GM13976 (cell line): ENCODE results near the gene AQP12B.
"Not testable (repeated sequence)": the region's sequence is repeated elsewhere in the genome, so short reads cannot be mapped to it uniquely, and the experiment has no call there.

Experiments used
- DNase-seq: peaks from one replicate; pipeline ENCODE4 v3.0.0; 2012; ENCODE audit warnings: low spot score
- in situ Hi-C: fragments of 300-500 bp; cut with MboI; formaldehyde crosslinking; loops from one replicate; pipeline ENCODE4 v1.12.0; 2022; ENCODE audit warnings: low sequenced_read_pairs, mixed read lengths, inconsistent platforms; ENCODE audit not compliant: unreplicated experiment
- TF ChIP-seq, protein P1 (sequence below): IDR thresholded peaks from 2 replicates; pipeline ENCODE4 v1.5.1; 2012; ENCODE audit warnings: borderline replicate concordance, mild to moderate bottlenecking; ENCODE audit not compliant: insufficient read depth; ENCODE audit errors: extremely low read depth, missing control alignments, control extremely low read depth

AQP12B gene

DNA sequence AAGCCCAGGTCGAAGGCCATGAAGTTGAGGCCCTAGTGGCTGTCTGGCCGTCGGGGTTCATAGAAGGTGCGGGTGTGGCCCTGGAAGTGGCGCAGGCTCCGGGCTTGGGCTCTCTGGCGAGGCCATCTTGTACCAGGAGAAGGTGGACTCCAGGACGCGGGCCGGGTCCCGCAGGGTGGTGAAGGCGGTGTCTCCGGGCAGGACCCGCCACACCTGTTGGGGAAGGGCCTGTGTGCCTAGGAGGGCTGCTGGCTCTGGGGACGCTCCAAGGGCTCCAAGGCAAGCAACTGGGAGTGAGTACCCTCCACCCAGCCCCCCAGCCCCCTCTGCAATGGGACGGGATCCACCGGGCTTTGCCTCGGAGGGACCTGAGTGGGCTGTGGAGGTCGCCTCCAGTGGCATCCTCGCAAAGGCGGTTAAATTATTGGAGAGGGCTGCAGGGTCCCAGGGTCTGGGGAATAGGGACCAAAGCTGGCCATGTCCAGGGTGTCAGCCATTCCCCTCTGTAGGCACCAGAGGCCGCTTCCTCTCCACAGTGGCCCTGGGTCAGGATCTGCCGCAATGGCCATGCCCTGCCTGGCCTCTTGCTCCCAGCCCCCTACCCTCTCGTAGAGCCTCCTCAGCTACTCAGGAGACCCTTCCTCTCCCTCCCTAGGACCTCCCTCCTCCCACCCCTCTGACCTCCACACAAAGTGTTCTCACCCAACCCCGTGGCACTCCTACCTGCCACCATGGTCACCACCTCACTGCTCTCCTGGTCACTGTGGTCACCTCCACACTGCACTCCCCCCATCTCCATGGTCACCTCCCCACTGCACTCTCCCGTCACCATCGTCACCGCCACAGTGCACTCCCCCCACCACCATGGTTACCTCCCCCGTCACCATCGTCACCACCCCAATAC is 19.3 kb upstream of the AQP12B start:
- no peak for DNase-seq
- TF ChIP-seq, protein P1, sequence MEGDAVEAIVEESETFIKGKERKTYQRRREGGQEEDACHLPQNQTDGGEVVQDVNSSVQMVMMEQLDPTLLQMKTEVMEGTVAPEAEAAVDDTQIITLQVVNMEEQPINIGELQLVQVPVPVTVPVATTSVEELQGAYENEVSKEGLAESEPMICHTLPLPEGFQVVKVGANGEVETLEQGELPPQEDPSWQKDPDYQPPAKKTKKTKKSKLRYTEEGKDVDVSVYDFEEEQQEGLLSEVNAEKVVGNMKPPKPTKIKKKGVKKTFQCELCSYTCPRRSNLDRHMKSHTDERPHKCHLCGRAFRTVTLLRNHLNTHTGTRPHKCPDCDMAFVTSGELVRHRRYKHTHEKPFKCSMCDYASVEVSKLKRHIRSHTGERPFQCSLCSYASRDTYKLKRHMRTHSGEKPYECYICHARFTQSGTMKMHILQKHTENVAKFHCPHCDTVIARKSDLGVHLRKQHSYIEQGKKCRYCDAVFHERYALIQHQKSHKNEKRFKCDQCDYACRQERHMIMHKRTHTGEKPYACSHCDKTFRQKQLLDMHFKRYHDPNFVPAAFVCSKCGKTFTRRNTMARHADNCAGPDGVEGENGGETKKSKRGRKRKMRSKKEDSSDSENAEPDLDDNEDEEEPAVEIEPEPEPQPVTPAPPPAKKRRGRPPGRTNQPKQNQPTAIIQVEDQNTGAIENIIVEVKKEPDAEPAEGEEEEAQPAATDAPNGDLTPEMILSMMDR, result no peak
- in situ Hi-C loops, result loop anchor here (25.0 kb wide), 1 partner anchor 190 kb away; no protein-coding TSS in a partner anchor

DNA sequence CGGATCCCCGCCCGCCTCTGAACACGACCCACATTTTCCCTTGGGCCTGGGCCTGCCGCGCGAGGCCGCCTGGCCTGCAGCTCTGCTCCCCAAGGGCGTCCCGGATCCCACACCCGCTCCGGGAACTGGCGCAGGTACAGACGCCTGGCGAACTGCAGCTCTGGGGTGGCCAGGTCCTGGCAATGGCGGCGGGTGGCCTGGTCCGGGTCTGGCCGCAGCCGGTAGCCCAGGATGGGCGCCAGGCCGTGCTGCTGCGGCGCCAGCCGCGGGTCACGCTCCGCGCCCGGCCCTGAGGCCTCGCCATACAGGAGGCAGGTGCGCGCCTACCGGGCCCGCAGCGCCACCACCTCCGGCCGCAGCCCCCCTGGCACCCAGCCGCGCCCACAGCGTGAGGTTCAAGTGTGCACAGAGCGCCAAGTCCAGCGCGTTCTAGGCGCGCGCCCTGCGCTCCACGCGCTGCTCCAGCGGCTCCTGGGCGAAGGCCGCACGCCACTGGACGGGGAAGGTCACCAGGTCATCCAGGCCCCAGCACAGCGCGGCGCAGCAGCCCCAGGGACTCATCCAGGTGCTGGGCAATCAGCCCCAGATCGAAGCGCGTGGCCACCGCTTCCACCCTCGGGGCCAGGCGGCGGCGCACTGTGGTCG is 18.5 kb upstream of the AQP12B start:
- TF ChIP-seq, protein P1, result no peak
- no peak for DNase-seq
- in situ Hi-C loops, result loop anchor here (25.0 kb wide), 1 partner anchor 189 kb away; no protein-coding TSS in a partner anchor

DNA sequence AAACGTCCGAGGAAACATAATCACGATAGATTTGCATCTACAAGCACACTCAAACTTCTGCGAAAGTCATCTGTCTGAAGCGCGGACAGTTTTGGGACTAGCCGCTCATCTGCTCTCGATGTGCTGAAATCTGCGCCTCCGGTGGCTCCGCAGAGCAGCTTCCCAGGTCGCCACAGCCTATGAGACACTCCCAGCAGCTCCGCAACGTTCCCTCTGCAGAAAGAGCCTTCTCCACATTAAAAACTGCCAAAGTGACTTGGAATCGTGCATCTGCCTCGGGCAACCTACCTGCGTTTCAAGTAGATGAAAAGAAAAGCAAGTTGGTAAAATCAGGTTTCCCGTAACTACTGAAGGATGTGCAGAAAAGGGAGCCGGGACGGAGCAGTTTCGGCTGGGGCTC is 17.9 kb upstream of the AQP12B start:
- in situ Hi-C loops, result loop anchor here (25.0 kb wide), 1 partner anchor 188 kb away; no protein-coding TSS in a partner anchor
- DNase-seq, result not testable (repeated sequence)

DNA sequence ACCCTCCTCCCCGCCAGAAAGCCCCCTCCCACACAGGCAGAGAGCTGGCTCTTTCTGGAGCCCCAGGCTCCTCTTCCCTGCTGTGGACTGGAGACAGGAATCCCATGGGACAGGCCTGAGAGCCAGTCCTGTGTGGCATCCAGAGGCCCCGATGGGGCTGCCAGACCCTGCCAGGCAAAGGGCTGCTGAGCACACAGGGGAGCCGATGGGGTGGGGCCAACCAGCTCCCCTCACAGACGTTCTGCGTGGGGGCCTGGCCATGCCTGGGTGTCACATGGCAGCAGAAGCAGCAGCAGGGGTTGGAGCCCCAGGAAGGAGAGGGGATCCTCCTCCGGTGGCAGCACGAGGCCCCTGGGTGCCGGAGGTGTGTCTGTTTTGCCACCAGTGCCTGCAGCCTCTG is 17.1 kb upstream of the AQP12B start:
- in situ Hi-C loops, result loop anchor here (25.0 kb wide), 1 partner anchor 188 kb away; no protein-coding TSS in a partner anchor
- not testable (repeated sequence) for DNase-seq

DNA sequence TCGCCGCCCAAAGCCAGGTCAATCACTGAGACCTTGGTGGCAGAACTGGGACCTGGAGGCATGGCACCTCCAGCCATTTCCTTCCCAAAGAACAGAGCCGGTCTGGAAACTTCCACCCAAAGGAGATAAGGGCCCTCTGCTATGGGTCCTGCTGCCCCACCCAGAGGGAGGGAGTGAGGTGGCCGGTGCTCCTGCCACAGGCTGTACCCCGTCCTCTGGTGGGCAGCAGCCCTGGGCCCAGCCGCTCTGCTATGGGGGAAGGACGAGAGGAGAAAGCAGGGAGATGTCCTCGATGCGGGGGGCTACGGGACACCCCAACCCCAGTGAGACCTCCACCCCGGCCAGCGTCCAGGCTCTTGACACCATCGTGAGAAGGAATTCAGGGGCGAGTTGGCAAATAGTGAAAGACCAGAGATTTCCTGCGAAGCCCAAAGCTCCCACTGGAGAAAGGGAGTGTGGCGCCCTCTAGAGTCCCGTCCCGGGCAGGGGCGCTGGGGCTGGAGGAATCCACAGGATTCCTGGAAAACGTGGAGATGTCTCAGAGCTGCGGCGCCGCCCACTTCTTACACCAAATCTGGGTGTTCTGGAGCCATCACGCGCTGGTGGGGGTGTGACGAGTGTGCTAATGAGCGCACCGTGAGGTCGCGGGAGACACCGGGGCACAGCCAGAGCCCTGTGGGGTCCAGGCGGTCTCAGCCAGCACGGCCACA is 16.3 kb upstream of the AQP12B start:
- in situ Hi-C loops, DNase-seq: not testable (repeated sequence)

DNA sequence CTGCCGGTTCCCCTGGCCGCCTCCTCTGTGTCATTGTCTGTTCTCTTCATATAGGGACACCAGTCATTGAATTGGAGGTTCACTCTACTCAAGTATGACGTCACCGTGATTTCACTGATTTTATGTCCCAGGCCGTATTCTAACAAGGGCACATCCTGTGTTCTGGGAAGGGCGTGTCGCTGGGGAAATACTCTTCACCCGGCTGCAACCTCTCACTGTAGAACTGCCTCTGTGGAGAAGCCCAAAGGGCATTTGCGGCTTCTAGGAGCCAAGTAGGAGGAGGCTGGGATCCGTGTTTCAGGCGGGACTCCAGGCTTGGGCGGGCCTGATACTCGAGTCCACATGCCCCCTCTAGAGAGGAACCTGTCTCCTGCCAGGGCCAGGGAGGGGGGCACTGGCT is 13.8 kb upstream of the AQP12B start:
- DNase-seq, in situ Hi-C loops: not testable (repeated sequence)

DNA sequence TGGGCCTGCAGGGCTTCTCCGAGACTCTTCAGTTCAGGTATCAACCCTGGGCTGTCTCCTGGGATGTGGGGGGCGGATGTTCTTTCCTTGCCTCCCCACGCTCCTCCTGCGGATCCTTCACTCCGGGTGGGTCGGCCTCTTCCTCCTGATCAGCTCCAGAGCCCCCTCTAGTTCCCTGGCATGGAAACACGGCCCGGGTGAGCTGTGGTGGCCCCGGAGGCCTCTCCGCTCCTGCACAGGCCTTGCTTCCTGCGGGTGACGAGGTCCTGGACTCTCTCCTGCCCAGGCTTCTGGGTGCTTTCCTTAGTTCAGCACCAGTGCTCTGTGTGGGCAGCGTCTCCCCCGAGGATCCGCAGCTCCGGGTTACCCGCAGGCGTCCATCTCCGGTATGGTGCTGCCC is 12.9 kb upstream of the AQP12B start:
- DNase-seq, in situ Hi-C loops: not testable (repeated sequence)

DNA sequence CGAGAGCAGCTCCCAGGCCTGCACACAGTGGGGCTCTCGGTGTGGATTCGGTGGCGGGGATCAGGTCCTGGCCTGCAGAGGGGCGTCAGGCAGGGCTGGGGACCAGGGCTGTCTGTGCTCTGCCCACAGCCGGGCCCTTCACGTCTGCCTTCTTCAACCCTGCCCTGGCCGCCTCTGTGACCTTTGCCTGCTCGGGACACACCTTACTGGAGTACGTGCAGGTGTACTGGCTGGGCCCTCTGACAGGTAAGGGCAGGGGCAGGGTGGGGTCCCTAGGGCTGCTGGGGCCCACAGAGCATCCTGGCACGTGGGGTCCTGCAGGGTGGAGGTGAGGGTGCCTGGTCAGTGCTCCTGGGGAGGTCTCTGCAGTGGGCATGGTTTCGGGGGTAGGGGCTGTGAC is 11.6 kb upstream of the AQP12B start:
- DNase-seq, in situ Hi-C loops: not testable (repeated sequence)

DNA sequence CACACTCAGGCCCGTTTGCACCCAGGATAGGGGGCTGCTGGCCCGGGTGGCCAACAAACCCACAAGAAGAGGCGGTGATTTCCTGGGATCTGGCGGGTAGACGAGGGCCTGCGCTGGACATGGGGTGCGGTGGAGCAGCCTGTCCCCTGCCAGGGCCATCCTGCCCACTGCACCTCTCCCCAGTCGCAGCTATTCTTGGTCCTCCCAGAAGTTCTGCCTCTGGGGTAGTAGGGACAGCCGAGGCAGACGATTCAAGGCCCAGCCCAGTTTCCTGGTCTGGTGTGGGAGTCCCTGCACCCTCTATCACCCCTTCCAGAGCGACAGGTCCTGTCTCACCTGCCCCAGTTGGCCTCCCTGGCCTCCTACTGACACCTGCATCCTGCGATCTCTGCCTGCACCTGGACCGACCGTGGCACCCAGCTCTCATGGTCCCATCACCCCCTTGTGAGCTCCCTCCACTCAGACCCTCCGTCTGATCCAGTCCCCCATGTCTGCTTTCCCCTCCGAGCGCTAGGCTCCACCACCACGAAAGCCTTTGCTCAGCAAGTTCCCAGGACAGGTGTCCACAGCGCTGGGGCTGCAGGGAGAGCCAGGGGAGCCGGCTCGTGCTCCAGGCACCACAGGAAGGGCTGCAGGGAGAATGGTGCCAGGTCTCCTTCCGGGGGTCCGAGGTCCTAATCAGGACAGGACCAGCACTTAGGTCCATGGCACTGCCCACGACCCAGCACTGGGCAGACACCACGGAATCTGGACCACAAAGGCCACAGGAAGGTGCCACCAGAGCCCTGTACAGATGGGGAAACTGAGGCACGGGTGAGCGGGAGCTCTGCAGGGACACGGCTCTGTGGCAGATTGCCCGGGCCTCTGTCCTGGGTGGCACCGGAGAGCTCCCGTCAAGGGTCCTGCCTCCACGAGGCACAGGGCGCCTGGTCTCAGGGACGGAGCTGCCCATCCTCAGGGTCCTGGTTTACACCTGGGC is 10.2 kb upstream of the AQP12B start:
- in situ Hi-C loops, DNase-seq: not testable (repeated sequence)

DNA sequence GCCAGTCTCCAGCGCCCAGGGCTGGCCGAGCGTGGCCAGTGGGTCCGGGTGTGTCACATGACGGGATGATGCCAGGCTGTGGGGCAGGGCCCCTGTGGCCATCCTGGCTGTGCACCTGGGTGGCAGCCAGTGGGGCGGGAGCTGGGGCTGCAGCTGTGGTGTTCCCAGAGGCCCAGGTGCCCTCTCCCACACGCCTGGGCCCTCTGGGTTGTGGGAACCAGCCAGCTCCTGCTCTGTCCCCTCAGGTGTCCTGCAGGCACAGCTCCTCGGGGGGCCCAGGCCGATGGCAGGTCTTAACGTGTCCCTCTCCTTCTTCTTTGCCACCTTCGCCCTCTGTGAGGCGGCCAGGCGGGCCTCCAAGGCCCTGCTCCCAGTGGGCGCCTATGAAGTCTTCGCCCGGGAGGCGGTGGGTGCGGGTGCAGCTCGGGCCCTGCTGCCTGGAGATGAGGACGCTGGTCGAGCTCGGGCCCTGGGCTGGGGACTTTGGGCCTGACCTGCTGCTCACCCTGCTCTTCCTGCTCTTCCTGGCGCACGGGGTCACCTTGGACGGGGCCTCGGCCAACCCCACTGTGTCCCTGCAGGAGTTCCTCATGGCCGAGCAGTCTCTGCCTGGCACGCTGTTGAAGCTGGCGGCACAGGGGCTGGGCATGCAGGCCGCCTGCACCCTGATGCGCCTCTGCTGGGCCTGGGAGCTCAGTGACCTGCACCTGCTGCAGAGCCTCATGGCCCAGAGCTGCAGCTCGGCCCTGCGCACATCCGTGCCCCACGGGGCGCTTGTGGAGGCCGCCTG is 9.1 kb upstream of the AQP12B start, which contains the start of gene AQP12A:
Gene AQP12A, plus strand, starts transcription at position 236 of the 790 bp plus-strand sequence. Its CDS starts 48 bp downstream, at position 284.
- in situ Hi-C loops, DNase-seq: not testable (repeated sequence)

DNA sequence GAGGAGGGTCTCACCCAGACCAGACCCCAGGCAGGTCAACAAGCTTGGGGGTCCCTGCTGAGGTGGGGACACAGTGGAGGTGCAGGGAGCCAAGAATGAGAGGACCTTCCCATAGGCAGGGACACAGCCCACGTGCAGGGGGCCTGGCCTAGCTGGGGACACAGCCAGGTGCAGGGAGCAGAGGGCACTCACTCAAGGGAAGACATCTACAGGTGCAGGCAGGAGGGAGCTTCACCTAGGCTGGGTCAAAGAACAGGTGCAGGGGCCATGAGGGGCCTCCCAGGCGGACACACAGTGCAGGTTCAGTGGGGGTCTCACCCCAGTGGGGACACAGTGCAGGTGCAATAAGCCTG is 8.4 kb upstream of the AQP12B start:
- in situ Hi-C loops, DNase-seq: not testable (repeated sequence)

DNA sequence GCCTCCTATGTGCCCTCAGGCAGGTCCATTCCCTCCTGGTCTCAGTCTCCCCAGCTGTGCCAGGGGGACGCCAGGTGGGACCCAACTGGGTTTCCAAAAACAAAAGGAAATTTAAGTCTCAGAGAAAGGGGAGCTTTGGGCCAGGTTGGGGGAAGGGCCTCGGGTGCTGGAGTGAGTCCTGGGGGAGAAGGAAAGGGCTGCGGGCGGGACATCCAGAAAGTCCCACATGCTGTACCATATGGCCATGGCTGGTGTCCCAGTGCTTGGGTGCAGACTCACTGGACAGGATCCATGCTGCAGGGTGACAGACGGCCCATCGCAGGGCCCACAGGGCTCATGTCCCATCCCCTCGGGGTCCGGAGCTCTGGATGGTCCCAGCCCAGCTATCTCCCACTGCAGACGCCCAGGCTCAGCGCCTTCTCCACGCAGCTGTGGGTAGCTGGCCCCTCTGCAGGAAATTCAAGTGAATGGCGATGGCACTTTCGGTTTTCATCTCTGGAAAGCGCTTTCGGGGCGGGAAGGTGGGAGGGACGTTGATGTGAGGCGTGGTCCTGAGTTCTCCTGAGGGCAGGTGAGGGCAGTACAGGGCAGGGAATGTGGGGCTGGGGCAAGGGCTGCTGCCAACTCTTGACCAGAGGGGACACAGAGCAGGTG is 7.9 kb upstream of the AQP12B start:
- DNase-seq, result not testable (repeated sequence)

More for the DNA sequence above, 7.9 kb upstream of the AQP12B start:
- in situ Hi-C loops, result not testable (repeated sequence)
